Measurements from ENCODE around the gene SLC35C1.

GRCh38 chr11:45806072-45806933 is 1.4 kb downstream of the SLC35C1 start:
- TF ChIP-seq DNMT1 (IDR thresholded peaks at IDR 0.05), result no peak
- no peak for TF ChIP-seq NFE2L1 (tag; IDR thresholded peaks at IDR 0.05; ENCODE audit: borderline replicate concordance, low read depth)
- TF ChIP-seq, protein P1, sequence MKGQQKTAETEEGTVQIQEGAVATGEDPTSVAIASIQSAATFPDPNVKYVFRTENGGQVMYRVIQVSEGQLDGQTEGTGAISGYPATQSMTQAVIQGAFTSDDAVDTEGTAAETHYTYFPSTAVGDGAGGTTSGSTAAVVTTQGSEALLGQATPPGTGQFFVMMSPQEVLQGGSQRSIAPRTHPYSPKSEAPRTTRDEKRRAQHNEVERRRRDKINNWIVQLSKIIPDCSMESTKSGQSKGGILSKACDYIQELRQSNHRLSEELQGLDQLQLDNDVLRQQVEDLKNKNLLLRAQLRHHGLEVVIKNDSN (CRISPR knock-in tag; IDR thresholded peaks at IDR 0.05), result no peak

Measured in K562 (cell line).